A204.1 (cell line): Measurements from ENCODE around the gene IGLL1.
"Not testable (repeated sequence)": the region's sequence is repeated elsewhere in the genome, so short reads cannot be mapped to it uniquely, and the experiment has no call there.

ENCODE experiments used
- FAIRE-seq: peaks from 2 replicates; lab custom pipeline; 2012; peaks lifted over from hg19 to GRCh38; lab: Jason Lieb, UNC

IGLL1 gene

GRCh38 chr22:23591201-23591791 is 11.2 kb upstream of the IGLL1 start:
- FAIRE-seq, result no peak

GRCh38 chr22:23583836-23584235 is 3.7 kb upstream of the IGLL1 start:
- no peak for FAIRE-seq

- FAIRE-seq, result no peak
Measured at GRCh38 chr22:23583153-23583552, 3.1 kb upstream of the IGLL1 start.

DNA sequence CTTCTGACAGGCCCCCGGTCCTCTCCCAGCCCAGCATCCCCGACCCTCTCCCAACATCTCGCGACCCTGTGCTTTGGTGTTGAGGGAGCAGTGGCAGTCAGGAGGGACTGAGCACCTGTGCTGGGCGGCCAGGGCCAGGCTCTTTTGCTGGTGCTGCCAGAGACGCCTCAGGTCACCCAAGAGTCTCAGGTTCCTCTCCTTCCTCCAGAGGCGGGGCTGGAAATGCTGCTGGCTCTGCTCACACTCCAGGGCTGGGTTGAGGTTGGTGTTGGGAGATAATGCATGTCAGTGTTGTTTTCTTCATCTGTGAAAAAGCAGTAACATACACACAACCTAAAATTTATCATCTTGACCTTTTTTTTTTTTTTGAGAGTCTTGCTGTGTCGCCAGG is 1.2 kb upstream of the IGLL1 start:
- no peak for FAIRE-seq

- FAIRE-seq, result no peak
Measured at GRCh38 chr22:23580576-23581259, 628 bp upstream of the IGLL1 start.

DNA sequence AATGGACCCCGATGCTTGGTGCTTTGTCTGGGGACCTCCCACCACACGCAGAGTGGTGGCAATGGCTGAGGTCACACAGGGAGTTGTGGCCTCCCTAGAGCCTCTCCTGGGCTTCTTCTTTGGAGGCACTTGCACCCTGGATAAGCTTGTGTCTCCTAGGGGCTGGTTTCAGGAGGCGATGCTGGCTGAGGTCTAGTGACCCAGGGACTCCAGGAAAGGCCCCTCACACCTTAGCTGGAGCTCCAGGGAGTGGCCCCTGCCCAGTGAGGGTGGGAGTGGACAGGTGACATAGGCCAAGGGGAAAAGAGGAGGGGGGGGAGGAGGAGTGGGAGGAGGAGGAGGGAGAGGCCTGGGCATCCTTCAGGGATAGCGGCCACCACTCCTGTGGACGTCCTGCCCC is 810 bp downstream of the IGLL1 start:
- no peak for FAIRE-seq

DNA sequence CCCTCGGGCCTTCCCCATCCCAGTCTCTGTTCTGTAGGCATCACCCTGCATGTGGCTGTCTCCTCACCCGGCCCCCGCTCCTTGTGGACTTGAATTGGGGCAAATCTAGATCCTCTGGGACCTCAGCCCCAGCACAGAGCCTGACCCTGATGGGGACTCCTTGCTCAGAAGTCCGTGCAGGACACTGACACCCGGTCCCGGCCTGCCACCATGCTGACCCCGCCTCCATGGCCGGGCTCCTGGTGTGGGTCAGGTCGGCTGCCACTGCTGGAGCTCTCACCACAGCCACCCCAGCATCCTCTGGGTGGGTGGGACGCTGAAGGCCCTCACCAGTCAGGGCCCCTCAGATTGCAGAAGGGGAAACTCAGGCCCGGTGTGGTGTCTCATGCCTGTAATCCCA is 1.8 kb downstream of the IGLL1 start:
- no peak for FAIRE-seq

- FAIRE-seq, result no peak
Measured at GRCh38 chr22:23576681-23577080, 3.4 kb downstream of the IGLL1 start.

GRCh38 chr22:23575601-23576000 is 4.5 kb downstream of the IGLL1 start:
- FAIRE-seq, result no peak

DNA sequence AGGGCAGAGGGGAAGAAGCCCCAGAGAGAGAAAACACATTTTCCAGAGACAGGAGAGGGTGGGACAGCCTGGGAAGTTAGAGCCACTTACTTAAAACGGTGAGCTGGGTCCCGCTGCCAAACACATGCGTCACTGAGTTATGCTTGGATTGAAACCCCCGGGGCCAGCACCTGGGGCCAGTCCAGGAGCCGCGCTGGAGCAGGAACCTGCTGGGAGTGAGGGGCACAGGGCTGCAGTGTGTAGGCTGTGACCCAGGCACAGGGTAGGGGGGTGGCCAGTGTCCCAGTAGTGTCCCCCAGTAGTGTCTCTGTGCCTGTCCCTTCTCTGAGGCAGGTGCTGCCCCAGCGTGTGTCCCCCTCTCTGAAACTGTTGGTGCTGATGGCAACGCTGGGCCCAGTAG is 5.2 kb downstream of the IGLL1 start:
- FAIRE-seq, result no peak

DNA sequence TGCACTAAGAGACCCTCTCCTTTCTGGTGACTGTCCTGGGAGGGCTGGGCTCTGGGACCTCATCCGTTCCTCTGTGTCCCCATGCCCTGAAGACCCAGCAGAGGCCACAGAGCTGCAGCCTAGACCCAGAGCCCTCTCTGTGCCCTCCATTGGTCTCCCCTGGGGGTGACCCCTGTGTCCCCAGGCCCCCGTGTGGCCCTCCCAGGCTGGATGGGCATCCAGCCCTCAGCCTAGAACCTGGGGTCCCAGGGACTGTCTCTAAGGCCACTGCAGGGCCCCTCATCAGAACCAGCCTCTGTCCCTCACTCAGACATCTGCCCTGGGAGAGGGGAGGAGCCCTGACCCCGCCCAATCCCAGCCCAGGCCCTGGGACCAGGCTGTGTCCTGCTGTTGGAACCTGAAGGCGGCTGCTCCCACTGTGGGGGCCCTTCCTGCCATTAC is 5.7 kb downstream of the IGLL1 start:
- FAIRE-seq, result no peak

- FAIRE-seq, result not testable (repeated sequence)
Measured at GRCh38 chr22:23573701-23574235, 6.3 kb downstream of the IGLL1 start.

DNA sequence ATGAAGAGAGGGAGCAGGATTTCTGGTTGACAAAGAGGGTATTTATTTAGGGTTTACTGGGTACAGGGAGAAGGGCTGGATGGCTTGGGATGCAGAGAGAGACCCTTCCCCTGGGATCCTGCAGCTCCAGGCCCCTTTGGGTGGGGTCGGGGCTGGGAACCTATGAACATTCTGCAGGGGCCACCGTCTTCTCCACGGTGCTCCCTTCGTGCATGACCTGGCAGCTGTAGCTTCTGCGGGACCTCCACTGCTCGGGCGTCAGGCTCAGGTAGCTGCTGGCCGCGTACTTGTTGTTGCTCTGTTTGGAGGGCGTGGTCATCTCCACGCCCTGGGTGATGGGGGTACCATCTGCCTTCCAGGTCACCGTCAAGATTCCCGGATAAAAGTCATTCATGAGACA is 7.0 kb downstream of the IGLL1 start:
- FAIRE-seq, result not testable (repeated sequence)

DNA sequence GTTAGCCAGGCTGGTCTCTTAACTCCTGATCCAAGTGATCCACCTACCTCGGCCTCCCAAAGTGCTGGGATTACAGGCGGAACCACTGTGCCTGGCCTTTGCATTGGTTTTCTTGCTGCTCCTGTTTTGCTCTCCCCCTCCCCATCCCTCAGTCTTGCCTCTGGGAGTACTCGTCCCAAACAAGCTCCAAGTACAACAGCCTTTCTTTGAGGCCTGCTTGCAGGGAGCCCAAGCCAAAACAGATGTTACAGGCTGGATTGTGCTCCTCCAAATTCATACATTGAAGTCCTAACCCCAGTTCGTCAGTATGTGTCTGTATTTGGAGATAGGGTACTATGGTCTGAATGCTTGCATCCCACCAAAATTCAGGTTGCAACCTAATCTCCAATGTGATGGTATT is 8.6 kb downstream of the IGLL1 start:
- no peak for FAIRE-seq

- no peak for FAIRE-seq
Measured at GRCh38 chr22:23570681-23571080, 9.4 kb downstream of the IGLL1 start.

DNA sequence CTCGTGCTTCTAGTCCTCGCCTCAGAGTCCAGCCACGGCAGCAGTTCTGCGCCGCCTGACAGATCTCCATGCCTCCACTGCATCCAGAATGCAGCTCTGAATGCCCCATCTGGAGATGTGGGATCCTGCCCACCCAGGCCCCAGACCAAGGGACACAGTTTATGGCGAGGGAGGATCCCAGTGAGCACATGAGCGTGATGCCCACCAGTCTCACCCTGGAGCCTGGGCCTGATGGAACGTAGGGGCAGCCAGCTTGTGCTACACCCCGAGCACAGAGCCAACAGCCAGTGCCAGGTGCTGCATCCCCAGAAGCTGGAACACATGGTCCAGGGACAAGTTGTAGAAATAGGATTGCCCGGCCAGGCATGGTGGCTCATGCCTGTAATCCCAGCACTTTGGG is 10.4 kb downstream of the IGLL1 start:
- FAIRE-seq, result no peak

- FAIRE-seq, result no peak
Measured at GRCh38 chr22:23569291-23569690, 10.8 kb downstream of the IGLL1 start.

GRCh38 chr22:23566705-23567475 is 13.2 kb downstream of the IGLL1 start:
- no peak for FAIRE-seq

- FAIRE-seq, result no peak
Measured at GRCh38 chr22:23565915-23566704, 14.0 kb downstream of the IGLL1 start.

DNA sequence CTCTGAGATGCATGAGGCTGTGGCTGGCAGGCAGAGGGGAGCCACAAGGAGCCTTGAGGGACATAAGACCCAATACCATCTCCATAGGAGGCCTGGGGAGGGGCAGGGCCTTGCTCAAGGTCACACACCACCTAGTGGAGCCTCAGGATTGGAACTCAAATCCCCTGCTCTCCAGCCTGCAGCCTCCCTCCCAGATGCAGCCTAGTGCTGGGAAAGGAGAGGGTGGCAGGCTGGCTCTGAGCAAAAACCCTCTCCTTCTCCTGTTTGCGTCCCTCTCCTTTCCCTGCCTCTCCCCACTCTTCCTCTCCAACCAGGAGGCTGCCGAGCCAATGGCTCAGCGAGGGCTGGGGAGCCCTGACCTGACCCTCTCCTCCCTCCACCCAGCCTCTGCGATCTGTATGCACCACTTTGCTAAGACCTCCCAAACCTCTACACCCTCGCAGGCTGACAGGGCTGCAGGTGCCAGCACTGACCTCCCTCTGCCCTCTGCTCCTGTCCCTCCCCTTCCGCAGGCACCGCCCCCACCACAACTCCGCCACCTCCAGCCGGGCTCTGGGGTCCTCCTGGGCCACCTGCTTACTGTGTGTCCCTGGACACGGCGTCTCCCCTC is 14.7 kb downstream of the IGLL1 start:
- no peak for FAIRE-seq

- FAIRE-seq, result no peak
Measured at GRCh38 chr22:23564276-23564675, 15.8 kb downstream of the IGLL1 start.

DNA sequence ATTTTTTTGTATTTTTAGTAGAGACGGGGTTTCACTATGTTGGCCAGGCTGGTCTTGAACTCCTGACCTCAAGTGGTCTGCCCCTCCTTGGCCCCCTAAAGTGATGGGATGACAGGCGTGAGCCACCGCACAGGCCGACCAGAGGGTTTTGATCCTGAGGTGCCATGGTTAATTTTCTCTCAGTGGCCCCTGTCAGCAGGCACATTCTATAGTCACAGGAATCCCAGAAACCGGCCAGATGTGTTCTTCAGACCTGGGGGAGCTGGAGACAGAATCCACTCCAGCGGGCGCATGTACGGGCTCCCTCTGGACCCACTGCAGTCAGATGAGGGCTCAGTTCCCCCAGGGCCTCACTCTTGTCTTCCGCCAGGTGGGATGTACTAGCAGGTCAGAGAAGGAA is 17.0 kb downstream of the IGLL1 start:
- FAIRE-seq, result no peak
